SH-SY5Y (cell line): ENCODE measurements around the gene FBXL16.

Source experiments
- GATA2 ChIP-seq: IDR thresholded peaks from 2 replicates; pipeline ENCODE4 v1.6.1; 2011; ENCODE audit warnings: mild to moderate bottlenecking, low read depth, low read length
- GATA3 ChIP-seq: IDR thresholded peaks from 2 replicates; pipeline ENCODE4 v1.6.1; 2011; ENCODE audit warnings: low read depth, mild to moderate bottlenecking, low read length, moderate library complexity

DNA sequence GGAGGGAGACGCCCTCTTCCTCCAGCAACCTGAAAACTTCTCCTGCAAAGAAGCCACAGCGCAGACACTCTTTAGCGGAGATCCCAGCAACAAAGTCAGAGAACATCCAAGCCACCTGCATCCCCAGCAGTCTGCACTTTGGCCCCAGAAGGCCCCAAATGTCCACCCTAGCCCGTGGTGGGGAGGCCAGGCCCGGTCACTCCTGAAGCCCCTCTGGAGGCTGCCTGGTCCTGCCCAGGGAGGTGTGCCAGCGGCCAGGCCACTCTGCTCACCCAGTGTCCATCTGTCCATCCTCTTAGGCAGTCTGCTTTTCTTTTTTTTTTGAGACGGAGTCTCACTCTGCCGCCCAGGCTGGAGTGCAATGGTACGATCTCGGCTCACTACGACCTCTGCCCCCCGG is 26.7 kb upstream of the FBXL16 start:
- TF ChIP-seq GATA2 (no peak), GATA3 (no peak)
